Activated T-helper 9 cell treated with anti-CD3 and anti-CD28 coated beads, Interleukin-2, amount 50 U/mL, for 16 hours (primary cell): ENCODE measurements around the gene UNC5C.

Experiments used
- DNase-seq: peaks from one replicate; pipeline ENCODE4 v3.0.0-alpha.2; 2020; ENCODE audit warnings: low read depth

Gene UNC5C

DNA sequence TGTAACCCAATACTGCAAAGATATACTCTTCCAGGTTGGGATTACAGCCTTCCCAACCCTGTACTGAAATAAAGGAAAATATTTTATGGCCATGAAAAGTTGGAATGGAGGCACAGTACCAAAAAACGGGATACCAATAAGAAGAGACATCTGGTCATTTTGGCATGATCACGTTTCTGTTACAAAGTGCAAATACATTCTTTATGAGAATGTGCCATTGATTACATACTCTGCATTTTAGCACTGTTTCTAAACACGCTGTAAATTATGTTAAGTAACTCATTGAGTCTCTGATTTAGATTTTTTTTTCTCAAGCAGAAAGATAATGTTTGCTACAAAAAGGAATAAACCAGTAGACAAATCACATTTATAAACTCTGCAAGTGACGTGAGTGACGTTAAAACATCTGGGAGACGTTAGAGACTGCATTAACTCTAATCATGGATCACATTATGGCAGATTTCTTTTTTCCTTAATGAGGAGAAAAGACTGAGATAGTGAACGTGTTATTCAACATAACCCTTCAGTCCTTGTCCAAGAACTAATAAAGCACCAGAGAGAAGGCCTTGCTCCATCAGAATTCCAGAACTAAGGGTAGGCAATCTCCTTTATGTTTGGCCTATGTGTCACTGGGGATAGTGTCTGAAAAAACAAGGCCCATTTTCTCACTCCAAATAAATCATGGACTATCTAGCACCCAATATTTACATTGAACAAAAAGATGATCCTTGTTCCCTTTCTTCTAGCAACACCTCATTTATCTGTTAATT, 31.0 kb downstream of the UNC5C start:
- DNase-seq: no peak

DNA sequence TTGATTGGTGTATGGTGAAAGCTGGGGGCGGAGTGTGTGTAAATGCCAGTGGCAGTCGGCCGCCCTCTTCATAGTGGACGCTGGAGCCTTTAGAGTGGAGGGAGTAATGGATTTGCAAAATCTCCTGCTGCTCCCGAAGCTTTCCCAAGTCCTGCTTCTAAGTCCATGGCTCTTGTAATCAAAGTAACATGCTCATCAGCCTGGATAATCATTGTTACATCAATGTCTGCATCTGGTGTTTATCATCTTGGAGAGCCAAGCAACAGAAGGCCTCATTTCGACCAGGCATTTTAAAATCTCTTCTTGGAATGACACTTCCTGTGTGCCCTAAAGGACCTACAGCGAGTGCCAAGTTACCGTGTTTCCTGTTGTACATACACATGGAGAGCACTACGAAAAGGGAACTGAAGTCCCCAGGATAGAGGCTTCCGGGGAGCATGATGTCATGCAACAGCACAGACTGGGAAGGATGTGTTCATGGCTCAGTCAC, 32.2 kb downstream of the UNC5C start:
- no peak for DNase-seq

DNA sequence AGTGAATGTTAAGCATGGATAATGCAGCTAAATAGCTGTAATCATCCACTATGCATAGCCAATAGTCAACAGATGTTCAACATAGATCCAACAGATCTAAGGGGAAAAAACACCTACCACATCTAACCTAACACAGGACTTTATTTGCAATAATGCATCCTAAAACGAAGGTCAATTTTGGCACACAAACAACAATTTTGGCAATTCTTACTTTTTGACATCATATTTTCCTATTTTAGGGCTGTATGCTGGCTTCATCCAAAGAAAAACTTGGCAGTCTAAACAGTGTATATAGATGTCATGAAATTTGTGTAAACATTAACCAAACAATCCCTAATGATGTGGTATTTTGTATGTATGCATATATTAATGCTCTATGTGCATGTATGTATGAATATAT, 33.2 kb downstream of the UNC5C start:
- DNase-seq: no peak

DNA sequence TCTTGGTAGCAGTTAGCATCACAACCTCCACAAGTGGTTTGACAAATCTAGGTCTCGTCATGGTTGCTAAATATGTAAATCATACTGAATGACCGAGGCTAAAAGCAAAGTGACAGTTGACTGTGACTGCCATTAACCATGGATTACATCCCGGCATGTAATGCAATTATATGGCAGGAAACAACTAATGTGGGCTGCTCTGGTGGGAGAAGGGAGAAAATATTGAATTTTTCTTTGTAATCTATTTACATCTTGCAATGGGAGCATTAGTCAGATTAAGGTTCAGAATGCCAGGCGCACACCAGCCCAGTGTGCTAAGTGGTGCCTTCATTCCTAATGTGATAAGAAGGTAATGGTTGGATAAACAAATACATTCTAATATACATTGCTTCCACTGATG, 35.8 kb downstream of the UNC5C start:
- no peak for DNase-seq

DNA sequence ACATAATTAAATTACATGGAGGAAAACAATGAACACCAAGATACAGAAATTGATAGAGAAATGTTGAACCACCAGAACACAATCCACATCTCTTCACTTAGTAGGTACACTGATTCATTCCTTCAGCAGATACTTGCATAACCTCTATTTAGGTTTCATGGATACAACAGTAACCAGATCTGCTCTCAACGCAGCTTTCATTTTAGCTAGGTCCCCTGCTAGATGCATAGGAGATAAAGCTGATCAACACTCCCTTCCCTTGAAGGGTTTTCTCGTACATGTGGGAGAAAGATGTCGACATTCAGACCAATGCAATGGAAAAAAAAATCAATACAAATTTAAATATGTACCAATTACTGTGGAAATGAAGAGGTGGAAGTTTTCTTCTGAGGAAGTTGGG, 37.3 kb downstream of the UNC5C start:
- no peak for DNase-seq

DNA sequence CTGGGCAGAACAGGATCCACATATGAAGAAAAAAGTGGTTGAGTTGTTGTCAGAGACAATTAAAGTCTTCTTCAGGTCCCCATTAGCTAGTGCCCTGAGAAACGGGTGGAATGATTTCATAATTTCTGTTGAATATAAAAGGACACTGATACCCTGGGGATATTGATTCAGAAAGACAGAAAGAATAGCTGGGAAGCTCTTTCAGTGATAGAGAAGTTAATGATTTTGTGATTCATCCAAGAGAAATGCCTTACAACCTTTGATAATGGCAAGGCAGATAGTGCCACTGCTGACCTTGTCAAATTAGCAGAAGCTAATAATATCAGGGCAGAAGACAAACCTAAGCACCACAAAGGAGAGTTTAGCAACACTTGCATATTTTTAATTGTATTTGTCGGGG, 37.9 kb downstream of the UNC5C start:
- no peak for DNase-seq

DNA sequence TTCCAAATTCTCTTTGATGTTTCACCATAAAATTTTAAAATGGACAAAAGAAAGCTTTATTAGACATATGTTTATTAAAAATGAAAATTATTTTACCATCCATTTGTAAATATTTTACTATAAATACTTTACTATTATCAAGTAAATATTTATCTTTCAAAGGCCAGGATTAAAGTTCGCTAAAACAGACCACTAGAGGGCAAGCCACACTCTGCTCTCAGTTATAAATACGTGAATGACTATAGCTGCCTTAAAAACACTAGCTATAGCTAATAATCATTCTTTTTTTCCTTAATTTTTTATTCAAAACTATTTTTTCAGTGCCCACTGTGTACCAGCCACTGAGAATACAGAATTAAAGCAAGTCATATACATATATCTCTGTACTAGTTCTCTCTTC, 38.6 kb downstream of the UNC5C start:
- DNase-seq: no peak

DNA sequence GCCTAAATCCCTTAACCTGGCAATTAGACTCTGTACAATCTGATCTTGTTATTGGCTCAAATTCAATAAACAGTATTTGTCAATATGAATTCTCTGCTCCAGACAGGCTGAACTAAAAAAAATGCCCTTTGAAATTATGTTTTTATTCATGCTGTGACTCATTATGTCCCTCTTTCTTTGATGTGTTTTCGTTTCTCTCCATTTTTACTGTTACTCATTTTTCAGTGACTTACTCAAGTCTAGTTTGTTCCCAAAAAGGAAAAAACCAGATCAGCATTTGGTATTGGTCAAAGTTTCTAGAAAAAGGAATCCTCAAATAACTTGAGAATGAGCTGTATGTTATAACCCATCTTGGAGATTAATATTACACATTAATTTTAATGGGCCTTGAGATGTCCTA, 40.4 kb downstream of the UNC5C start:
- DNase-seq: no peak

DNA sequence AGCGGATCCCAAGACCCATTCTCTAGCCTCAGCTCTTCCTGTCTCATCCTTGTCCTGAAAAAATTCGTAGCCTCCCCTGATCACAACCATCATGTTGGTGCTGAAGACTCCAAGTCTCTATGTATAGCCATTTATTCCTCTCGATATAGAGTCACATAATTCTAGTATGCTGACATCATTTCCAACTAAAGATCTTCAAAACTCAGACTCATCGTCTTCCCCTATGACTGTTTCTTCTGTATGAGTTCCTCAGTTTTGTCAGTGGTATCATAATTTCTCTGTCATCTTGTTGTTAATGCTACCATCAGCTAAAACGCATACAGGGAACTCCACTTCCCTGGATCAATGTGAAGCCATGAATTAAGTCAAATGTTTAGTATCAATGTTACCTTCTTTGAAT, 41.2 kb downstream of the UNC5C start:
- DNase-seq: no peak

DNA sequence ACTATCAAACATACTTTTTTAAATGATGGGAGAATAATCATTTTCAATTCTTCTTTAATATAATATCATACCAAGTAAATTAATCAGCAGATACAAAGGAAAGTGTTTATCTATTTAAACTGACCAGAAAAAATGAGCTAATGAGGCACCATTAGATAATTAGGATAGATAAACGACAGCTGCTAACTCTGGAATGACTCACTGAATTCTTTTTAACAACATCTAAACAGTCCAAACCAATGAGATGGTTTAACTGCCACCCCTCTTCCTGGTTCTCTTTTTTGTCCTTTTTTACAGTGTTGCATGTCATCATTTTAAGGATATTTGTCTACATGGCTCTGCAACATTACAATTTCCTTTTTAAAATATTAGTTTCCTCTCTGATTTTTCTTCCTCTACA, 41.6 kb downstream of the UNC5C start:
- DNase-seq: no peak

DNA sequence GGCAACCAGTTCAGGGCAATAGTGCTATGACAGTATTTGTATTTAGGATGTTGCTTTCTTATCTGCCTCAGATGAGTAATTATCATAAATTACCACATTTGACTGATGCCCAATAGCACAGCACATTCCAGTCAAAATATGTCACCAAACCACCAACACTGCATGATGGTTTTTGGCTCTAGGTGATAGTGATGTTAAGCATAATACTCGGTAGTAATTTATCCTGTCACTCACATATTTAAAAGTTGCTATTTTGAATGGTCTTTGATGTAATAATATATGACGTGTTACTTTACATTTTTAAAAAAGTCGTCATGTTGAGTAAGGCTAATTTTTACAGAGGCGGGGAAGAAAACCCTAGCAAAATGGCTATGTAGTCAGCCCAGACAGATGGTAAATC, 42.5 kb downstream of the UNC5C start:
- no peak for DNase-seq

DNA sequence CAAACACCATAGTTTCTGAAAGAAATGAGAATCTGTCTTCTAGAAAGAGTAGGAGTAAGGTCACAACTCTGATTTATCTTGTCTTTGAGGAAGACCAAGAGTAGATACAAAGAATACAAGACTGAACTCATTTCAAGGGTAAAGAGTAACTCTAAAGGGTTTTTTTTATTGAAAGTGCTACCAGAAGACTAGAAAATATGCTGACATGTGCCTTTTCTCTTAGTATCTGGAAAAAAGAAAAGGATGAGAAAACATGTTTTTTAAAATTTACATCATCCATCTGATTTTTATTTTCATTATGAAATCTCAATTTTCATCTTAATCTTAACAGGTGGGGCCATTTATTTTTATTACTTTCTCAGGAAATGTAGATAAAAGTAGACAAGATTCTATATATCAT, 43.0 kb downstream of the UNC5C start:
- no peak for DNase-seq

DNA sequence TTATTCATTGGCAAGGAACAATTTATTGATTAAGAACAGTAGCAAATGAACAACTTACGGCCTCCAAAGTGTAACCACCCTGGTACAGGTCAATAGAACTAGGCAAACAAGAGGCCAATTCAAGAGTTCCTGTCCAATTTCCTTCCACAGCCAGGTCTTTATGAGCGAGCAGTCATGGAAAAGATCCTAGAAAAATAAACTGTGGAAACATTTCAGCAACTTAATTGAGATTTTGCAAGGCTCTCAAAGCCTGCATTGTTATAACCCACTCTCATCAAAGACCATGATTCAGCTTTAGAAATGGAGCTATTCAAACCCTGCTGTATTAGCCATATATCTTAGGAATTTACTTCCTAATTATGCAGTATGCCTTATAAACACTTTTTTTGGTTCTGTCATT, 43.6 kb downstream of the UNC5C start:
- DNase-seq: no peak

DNA sequence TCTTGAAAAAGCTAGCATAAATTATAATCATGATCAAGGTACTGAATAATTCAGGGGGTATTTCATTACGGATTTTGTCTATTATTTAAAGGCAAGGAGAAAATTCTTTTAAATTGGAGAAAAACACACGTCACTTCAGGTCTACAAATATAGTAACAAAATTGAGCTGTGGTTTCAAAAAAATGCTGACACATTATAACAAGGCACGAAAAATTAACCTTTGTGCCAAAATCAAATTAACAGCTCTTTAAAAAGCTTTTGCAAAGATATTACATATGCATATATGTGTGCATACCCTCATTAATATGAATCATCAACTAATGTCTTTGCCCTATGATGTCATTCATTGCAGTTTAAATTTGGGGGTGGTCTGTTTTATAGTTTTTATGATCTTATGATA, 44.3 kb downstream of the UNC5C start:
- DNase-seq: no peak

DNA sequence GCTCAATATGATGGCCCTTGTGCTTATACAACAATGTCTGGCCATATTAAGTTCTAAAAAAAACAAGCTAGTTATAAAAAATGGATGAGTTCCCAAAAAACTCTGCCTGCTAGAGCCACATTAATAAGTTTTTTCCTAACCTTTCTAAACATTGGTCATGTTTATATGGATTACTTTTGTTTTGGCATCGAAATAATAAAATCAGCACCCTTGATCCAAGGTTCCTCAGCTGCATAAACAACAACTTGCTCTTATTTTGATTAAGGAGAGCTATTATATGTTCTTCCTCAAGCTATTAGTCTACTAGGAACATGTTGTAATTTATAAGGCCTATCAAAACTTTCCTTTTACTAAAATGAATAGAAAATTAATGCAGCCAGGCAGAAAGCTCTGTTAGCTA, 48.4 kb downstream of the UNC5C start:
- DNase-seq: no peak

DNA sequence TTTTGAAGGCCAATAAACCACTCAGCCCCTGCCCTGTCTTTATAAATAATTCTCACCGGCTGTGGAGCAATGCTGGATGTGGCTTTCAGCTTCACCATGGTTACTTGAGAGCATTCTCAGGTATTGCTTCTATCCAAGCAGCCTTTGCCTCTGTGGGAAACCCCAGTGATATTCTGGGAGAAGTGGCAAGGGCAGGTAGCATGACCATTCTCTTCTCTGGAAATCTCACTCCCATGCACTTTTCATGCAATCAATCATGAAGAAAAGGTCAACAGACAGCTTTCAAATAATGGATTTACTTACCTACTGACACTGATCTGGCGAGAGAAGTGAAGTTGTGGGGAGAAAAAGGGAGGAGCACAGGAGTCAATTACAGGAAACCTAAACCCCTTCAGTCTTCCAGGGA, 49.5 kb downstream of the UNC5C start:
- no peak for DNase-seq

DNA sequence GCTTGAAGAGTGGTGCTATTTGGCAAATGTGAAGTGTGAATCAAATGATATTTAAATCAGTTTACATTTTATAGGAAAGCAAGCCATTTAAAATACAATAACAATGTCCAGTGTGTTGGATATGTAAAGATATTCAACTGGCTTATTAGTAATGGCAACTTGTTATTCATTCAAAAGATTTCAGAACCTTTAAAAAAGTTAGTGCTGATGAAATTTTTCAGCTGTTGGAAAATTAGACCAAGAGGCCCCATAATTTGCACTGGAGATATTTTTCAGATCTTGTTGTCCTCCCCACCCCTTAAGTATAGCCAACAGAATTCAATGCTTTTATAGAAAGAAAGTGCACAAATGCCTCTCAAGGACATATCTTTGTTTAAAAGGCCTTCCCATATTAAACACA, 54.6 kb downstream of the UNC5C start:
- no peak for DNase-seq

DNA sequence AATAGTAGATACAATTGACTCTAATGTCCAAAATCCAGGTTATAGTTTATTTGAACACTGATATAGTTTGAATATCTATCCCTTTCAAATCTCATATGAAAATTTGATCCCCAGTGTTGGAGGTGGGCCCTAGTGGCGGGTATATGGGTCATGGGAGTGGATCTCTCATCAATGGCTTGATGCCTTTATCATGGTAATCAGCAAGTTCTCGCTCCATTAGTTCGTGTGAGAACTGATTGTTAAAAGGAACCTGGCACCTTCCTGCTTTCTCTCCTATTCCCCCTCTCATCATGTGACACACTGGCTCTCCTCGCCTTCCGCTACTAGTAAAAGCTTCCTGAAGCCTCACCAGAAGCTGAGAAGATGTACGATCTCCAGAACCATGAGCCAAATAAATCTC, 70.1 kb downstream of the UNC5C start:
- no peak for DNase-seq

DNA sequence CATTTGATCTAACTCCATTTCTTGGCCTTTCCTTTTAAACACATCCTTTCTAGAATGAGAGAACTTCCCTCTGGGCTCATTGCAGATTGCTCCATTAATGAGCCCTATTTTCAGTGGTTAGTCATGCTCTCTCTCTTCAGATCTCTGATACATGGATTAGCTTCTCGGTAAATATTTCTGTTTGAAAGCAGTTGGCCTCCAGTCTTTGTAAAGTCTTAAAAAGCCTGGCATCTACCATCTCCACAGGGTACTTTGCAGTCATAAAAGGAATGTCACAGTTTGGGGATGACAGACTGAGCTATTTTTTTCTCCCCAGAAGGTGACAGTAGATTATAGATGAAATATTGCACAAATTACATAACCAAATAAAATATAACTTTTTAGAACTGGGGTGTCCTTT, 72.7 kb downstream of the UNC5C start:
- no peak for DNase-seq

DNA sequence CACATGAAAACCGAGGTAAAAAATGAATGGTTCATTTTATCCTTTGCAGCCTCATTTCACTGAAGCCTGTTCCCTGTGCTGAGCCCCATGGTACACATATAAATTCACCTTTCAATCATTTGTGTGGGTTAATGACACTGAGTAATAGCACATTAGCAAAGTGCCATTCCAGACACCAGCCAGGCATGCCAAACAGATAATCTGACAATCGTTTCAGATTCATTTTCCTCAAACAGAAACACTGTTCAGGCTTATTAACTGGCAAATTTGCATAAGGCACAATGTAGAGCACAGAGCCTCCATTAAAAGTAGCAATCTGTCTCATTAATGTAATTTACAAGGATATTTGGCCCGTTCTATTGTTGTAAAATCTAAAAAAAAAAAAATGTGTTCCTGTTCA, 76.2 kb downstream of the UNC5C start:
- no peak for DNase-seq

DNA sequence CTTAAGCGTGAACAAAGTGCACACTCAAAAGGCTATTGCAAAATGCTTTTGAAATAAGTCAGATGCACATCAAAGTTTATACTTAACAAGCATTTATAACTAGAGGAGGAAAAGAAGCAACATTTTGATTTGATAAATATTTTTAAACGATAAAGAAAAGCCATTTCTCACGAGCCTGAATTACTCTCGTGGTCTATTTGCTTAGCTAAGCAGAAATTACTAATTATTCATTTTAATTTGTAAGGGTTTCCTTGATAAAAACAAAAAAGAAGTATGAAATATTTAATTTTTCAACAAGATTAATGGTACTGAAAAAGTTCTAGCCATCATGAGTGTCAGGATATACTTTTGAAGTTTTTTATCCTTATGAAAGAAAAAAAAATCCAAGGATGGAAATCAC, 78.2 kb downstream of the UNC5C start:
- DNase-seq: no peak

DNA sequence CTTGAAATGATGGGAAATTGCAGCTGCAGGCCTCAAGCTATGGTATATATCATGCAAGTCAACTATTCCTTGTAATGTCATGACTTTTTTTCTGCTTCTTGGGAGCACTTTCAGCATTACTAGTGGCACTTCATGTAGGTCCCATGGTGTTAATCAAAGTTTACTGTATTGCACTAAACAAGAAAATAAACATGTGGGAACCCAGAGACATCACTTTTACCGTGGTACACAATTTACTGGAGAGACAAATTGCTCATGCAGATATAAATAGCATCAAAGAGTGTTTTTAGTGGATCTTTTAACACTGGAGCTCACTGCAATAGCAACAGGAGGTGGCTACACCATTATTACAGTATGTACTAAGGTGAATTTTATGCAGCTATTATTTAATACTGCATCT, 79.2 kb downstream of the UNC5C start:
- DNase-seq: no peak

DNA sequence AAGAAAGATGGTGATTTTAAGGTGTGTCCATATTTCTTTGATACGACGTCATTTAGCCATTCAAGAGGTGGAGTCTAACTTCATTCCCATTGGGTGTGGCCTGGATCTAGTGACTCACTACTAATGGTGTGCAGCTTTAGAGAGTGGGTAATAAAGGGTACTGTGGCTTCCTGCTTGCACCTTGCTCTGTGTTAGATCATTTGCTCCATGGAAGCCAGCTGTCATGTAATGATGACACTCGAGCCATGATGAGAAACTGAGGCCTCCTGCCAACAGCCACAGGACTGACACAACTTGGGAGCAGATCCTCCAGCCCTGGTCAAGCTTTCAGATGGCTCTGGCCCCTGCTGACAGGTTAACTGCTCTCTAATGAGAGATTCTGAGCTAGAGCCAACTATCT, 82.0 kb downstream of the UNC5C start:
- no peak for DNase-seq

DNA sequence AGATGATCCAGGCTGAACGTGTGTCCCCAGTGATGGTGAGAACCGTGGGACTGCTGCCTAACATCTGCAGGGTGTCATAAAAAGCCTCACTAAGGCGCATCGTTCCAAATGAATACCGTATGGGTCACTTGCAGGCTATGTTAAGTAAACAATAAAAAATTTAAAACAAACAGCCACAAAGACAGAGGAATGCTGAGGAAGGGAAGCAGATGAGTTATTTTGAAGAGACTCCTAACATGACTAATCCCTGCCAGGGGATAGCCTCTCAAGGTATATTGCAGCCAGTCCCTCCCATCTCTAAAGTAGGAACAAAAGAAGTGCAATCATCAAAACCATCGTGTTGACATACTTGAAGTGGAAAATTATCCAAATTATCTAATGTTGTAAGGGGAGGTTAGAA, 83.8 kb downstream of the UNC5C start:
- DNase-seq: no peak

DNA sequence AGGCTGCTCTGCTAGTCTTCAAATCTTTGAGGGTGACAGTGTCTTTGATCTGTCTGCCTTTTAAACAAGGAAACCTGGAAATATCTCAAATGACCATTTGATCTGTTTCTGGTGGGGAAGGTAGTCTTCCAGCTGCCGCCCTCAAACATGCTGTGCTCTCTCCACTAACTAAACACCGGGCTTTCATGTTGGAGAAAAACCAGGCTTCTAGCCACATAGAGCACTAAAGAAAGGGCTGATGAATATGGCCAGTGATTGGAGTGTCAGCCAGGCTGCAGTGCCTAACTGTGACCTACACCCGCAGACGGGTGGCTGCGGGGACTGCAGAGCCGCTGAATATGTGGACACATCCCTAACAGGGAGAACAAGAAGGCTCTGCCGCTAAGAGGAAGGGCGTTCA, 85.9 kb downstream of the UNC5C start:
- no peak for DNase-seq
